ENCODE measurements around the gene TENM4.

Gene TENM4

GRCh38 chr11:79078456-79078855, 362.4 kb downstream of the TENM4 start:
- DNase-seq = no peak

- no peak for DNase-seq
These were observed 363.0 kb downstream of the TENM4 start for GRCh38 chr11:79077702-79078330.

GRCh38 chr11:79076526-79077115, 364.2 kb downstream of the TENM4 start:
- no peak for DNase-seq

- DNase-seq = no peak
These were observed 366.3 kb downstream of the TENM4 start for GRCh38 chr11:79074547-79074946.

GRCh38 chr11:79071190-79071589, 369.6 kb downstream of the TENM4 start:
- no peak for DNase-seq

- DNase-seq = no peak
These were observed 370.3 kb downstream of the TENM4 start for GRCh38 chr11:79070518-79070917.

GRCh38 chr11:79069504-79069903, 371.3 kb downstream of the TENM4 start:
- DNase-seq = no peak

- DNase-seq = no peak
These were observed 372.5 kb downstream of the TENM4 start for GRCh38 chr11:79068356-79068755.

- no peak for DNase-seq
These were observed 373.5 kb downstream of the TENM4 start for GRCh38 chr11:79067352-79067679.

GRCh38 chr11:79066456-79067351, 374.1 kb downstream of the TENM4 start:
- DNase-seq = no peak

GRCh38 chr11:79062814-79063762, 377.7 kb downstream of the TENM4 start:
- no peak for DNase-seq

- DNase-seq = no peak
These were observed 380.5 kb downstream of the TENM4 start for GRCh38 chr11:79060081-79060953.

- no peak for DNase-seq
These were observed 381.7 kb downstream of the TENM4 start for GRCh38 chr11:79059141-79059540.

- peak; percentile 97 for DNase-seq
These were observed 384.8 kb downstream of the TENM4 start for GRCh38 chr11:79055856-79056631.

GRCh38 chr11:79054636-79055035, 386.2 kb downstream of the TENM4 start:
- peak; percentile 91 for DNase-seq

- DNase-seq = no peak
These were observed 388.3 kb downstream of the TENM4 start for GRCh38 chr11:79052544-79052943.

- DNase-seq = no peak
These were observed 390.0 kb downstream of the TENM4 start for GRCh38 chr11:79050786-79051185.

GRCh38 chr11:79049741-79050179, 391.1 kb downstream of the TENM4 start:
- DNase-seq = no peak

- DNase-seq = no peak
These were observed 392.9 kb downstream of the TENM4 start for GRCh38 chr11:79047980-79048379.

GRCh38 chr11:79047321-79047720, 393.5 kb downstream of the TENM4 start:
- no peak for DNase-seq

- DNase-seq = peak; percentile 33
These were observed 394.5 kb downstream of the TENM4 start for GRCh38 chr11:79046366-79046765.

All from fibroblast of skin of right biceps (primary cell).